Kidney epithelial cell (primary cell): Measurements from ENCODE around the gene INF2. TPM values are rescaled to one million over a fixed set of nuclear protein-coding genes. Genes with fewer than 3 reads are reported as not detected.

Experiments
- DNase-seq: peaks from one replicate; pipeline ENCODE4 v3.0.0-alpha.2; 2010; ENCODE audit warnings: low read depth
- H3K27me3 ChIP-seq: 2 replicates; pipeline ENCODE4 v1.6.0; 2011; ENCODE audit warnings: low read length; ENCODE audit not compliant: control insufficient read depth, insufficient read depth
- H3K36me3 ChIP-seq: 2 replicates; pipeline ENCODE4 v1.5.1; 2011; ENCODE audit warnings: low read length; ENCODE audit not compliant: control insufficient read depth, insufficient read depth
- H3K4me3 ChIP-seq: 2 replicates; pipeline ENCODE4 v1.5.1; 2011; ENCODE audit warnings: low read depth, mild to moderate bottlenecking, control low read depth, low read length
- CTCF ChIP-seq: IDR thresholded peaks from 2 replicates; pipeline ENCODE4 v1.5.1; 2011; ENCODE audit warnings: mild to moderate bottlenecking, moderate library complexity, low read length, control low read depth, inconsistent platforms; ENCODE audit not compliant: insufficient read depth, poor library complexity, severe bottlenecking
- total RNA-seq: library from RNA; depleted of rRNA; stranded (reverse); fragments of >200 nt; gene quantifications from 2 replicates; pipeline ENCODE4 v1.2.3, GENCODE V29; 2015

INF2 gene
- total RNA-seq, 1 donor from 2014 or later = 109 TPM

DNA sequence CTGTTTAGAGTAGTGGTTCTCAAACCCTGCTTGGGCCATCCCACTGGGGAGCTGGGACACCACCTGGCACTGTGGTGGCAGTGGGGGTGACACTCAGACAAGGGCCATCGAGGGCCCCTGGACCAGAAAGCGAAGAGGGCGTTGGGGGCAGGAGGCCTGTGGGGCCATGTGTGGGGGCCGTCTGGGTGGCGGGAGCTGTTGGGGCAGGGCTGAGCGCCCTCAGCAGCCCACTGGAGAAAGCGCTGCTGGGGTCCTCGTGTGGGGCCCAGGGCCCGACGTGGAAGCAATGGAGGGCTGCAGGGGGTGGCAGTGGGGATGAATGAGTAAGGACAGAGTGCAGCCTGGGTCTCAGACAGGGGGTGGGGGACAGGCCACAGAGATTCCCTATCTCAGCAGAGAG lies 28.7 kb downstream of the INF2 start:
- Histone ChIP-seq H3K36me3 (peaks cover 2% of the 10 kb centered on the region), H3K27me3 (no peaks in the 10 kb centered on the region), H3K4me3 (no peak overlapping the region)
- TF ChIP-seq CTCF = no peak
- DNase-seq = no peak

- Histone ChIP-seq H3K4me3 (no peak overlapping the region), H3K36me3 (peaks cover 2% of the 10 kb centered on the region), H3K27me3 (no peaks in the 10 kb centered on the region)
- no peak for DNase-seq
- no peak for TF ChIP-seq CTCF
Observed at GRCh38 chr14:104718871-104719270, 29.5 kb downstream of the INF2 start.

- Histone ChIP-seq H3K27me3 (no peaks in the 10 kb centered on the region), H3K4me3 (no peak overlapping the region), H3K36me3 (peaks cover 2% of the 10 kb centered on the region)
- TF ChIP-seq CTCF = no peak
- no peak for DNase-seq
Observed at GRCh38 chr14:104719343-104719742, 29.9 kb downstream of the INF2 start.

DNA sequence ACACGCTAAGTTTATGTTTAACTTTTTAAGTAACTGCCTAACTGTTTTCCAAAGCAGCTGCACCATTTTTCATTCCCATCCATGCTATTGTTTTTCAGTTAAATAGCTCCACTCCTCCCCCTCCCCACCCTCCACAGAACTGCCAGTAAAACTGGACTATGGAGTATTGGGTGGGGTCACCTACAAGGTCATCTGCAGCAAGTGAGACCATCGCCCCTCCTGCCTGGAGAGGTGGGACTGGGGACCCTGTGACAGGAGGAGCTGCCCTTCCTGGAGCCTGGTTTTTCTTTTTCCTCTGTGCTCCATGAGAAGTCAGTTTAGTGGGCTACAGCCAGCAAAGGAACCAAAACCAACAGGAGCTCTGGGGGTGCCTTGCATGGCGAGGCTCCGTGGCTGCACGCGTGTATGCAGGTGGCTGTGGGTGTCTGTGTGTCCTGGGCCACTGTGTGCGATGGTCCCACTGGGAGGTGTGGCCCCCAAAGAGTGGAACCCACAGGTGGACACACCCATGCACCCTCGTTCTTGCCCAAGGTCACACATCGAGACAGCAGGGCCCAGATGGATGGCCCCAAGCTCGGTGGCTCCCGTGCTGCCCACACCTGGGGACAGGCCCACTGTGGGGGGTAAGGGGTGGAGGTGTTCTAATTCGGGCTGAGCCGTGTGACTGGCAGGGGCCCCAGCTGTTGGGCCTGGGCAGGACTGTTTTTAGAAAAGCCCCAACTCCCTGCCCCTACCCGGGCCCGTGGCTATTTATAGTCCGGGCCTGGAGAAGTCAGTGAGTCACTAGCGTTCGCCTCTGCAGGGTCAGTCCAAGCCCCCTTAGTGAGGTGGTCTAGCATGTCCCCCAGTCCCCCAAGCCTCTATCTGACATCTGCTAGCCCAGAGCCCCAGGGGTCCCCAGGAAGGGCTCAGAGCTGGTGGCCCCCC lies 32.4 kb downstream of the INF2 start:
- DNase-seq = no peak
- TF ChIP-seq CTCF = no peak
- H3K4me3 ChIP-seq = no peak overlapping the region

DNA sequence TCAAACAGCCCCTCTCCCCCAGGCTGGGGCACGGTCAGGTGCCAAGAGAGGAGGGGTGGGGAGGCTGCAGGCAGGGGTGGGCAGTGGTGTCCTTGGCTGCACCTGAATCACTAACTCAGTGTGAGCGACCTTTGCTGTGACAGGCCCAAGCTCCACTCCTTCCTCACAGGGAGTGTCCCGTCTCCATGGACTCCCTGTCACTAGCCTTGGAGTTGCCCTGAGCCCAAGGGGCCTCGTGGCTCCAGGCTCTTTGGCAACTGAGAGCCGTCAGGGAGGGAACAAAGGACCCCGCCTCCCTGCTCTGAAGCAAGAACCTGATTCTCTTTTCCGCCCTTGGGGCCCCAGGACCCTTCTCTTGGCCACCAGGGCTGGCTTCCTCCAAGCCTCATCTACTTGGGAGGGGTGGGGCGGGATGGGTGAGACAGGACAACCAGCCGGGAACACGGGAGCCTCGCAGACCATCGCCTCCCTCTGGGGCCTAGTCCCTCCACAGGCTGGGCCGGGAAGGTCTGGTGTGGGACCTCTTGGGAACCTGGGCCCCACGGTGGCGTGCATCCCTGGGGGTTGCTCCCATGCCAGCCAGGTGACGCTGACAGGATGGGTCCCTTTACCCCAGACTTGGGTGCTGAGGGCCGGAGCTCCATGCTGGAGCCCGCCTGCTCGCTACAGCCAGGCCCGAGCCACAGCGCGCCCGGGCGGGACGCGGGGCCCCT lies 33.7 kb downstream of the INF2 start:
- no peaks in the 10 kb centered on the region for H3K36me3 ChIP-seq
- no peak for TF ChIP-seq CTCF
- H3K27me3 ChIP-seq = peaks cover 2% of the 10 kb centered on the region
- no peak overlapping the region for H3K4me3 ChIP-seq
- DNase-seq = no peak

More for the DNA sequence above, 32.4 kb downstream of the INF2 start:
- Histone ChIP-seq H3K27me3 (no peaks in the 10 kb centered on the region), H3K36me3 (no peaks in the 10 kb centered on the region)
